HG03045 (cell line): ENCODE data around the gene DNAJB9.

ENCODE experiments used
- ATAC-seq: cut with Tn5 transposase; IDR thresholded peaks from one replicate; pipeline ENCODE4 v1.9.1; 2021; ENCODE audit warnings: mild to moderate bottlenecking, moderate library complexity; ENCODE audit not compliant: unreplicated experiment

DNAJB9 gene

GRCh38 chr7:108565987-108566386, 3.7 kb upstream of the DNAJB9 start:
- no peak for ATAC-seq

- no peak for ATAC-seq
Measured at GRCh38 chr7:108568801-108569380, 783 bp upstream of the DNAJB9 start.

- ATAC-seq = peak; percentile 26
Measured at GRCh38 chr7:108570146-108570755, 577 bp downstream of the DNAJB9 start.

GRCh38 chr7:108572480-108572879, 2.8 kb downstream of the DNAJB9 start:
- ATAC-seq = no peak

- ATAC-seq = no peak
Measured at GRCh38 chr7:108575156-108575555, 5.5 kb downstream of the DNAJB9 start.

DNA sequence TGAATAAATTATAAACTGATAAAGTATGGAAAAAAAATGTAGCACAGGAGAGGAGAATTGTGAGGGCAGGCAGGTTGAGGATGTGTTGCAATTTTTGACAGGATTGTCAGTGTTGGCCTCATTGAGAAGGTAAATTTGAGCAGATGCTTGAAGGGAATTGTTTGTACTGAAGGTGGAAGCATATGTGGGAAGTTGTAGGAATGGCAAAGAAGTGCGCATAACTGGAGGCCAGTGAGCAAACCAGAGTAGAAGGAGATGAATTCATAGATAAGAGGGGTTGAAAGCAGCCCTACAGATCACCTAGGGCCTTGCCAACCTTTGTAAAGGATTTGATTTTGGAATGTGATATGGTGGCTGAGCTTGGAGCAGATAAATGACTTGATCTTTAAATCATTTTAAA, 6.4 kb downstream of the DNAJB9 start:
- no peak for ATAC-seq

DNA sequence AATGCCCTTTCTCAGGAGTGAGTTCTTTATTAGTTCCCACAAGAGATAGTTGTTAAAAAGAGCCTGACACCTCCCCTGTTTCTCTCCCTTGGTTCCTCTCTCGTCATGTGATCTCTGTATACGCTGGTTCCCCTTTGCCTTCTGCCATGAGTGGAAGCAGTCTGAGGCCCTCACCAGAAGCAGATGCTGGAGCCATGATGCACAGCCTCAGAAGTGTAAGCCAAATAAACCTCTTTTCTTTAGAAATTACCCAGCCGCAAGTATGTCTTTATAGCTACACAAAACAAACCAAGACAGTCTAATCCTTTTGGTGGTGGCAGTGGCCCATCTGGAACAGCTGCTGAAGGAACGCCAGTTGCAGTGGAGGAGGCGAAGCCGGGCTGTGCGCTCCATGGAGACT, 9.3 kb downstream of the DNAJB9 start:
- ATAC-seq = no peak

GRCh38 chr7:108580298-108580697, 10.6 kb downstream of the DNAJB9 start:
- ATAC-seq = no peak

DNA sequence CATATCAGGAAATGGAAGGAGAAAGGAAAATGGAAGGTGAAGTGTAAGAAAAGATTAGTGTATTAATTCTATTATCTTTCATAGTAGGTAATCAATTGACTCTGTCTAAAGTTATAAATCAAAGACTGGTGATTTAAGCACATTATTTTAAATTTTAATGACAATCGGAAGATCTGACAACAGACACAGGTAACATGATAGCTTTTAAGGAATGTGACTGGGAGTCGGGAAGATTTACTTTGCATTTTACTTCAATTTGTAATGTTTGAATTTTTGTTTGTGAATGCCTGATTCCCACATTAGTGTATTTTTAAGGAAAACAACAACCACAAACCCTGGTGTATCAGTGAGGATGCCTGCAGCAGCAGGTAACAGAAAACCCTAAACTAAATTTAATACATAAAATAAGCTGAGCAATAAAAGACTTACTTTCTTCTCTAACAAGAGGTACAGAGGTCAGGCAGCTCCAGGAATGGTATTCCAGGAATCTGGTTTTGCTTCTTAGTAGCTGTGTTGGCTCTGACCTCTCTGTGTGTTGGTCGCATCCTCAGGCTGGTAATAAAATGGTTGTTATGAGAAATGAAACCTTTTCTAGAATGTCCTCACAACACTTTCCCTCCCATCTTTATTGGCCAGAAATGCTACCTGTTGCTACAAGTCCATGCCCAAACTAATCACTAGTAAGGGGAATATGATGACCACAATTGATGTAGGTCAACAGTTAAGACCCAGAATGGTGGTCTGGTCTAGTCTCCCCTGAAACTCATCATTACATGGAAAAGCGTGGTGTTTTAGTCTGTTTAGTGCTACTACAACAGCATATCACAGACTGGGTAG, 12.2 kb downstream of the DNAJB9 start:
- ATAC-seq = no peak

GRCh38 chr7:108584211-108584610, 14.5 kb downstream of the DNAJB9 start:
- no peak for ATAC-seq

- no peak for ATAC-seq
Measured at GRCh38 chr7:108585843-108586242, 16.2 kb downstream of the DNAJB9 start.

DNA sequence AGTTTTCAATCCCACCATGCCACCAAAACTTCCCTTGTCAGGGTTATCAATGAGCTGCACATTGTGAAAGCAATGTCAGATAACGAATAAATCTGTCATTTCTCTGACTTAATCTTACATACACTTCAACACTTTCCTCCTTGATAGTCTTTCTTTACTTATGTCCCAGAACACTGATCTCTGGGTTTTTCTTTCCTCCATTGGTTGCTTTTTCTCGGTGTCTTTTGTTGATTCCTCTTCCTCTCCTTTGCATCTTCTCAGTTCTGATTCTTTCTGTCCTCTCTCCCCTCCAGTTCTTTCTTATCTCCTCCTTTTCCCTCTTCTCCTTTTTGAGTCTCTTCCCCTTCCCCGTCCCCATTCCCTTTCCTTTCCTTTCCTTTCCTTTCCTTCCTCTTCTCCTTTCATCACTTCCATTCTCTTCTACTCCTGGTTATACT, 16.6 kb downstream of the DNAJB9 start:
- ATAC-seq = no peak

GRCh38 chr7:108589199-108589598, 19.5 kb downstream of the DNAJB9 start:
- no peak for ATAC-seq

DNA sequence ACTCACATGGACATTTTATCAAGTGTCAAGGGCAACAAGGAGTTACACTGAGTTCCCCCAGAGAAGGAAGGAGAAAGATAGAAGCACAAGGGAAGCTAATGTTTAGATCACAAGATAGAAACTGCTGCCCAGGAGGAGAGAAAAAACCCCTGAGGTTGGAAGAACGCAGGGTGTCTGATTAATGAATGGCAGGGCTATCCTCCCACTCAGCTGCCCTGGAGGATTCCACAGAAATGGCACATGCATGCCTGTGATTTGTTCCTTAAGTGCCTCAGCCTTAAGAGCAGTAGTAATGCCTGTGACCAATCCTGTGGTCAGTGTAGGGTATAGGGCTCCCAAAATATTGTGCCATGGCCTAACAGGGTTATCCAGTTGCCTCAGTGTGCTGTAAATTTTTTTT, 20.2 kb downstream of the DNAJB9 start:
- ATAC-seq = no peak

DNA sequence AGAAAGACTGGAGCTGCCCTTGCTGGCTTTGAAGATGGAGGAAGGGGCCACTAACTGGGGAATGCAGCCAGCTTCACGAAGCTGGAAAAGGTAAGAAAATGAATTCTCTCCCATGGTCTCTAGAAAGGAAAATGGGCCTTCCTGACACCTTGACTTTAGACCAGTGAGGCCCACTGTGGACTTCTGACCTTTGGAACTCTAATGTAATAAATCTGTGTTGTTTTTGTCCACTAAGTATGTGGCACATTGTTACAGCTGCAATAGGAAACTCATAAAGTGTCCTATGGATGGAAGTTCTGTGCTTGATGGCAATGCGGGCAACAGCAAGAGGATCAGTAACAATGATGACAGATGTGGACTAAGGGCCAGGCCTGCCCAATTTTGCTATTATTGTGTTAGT, 20.9 kb downstream of the DNAJB9 start:
- ATAC-seq = no peak

DNA sequence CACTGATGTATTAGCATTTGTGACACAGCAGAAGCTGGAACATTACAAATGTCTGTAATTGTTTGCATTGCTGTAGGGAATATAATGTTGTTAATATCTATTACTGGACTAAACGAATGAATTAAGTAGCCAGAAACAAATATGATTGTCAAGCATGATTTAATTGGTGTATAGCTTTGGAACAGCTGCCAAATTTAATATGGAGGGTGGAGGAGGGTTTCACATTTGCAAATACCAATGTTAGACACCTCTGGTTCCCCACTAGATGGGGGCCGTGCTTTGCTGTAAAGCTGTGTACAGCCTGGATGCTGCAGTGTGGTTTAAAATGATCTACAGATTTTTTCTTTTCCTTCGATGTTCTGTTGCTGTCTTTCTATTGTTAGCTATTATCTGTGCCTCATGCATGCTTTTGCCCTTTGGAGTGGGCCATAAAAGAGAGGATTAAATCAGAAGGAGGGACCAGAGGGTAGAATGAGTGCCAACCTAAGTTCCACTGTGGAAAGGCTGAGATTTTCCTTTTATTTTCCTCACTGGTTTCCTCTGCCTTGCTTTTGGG, 23.1 kb downstream of the DNAJB9 start:
- ATAC-seq = no peak

DNA sequence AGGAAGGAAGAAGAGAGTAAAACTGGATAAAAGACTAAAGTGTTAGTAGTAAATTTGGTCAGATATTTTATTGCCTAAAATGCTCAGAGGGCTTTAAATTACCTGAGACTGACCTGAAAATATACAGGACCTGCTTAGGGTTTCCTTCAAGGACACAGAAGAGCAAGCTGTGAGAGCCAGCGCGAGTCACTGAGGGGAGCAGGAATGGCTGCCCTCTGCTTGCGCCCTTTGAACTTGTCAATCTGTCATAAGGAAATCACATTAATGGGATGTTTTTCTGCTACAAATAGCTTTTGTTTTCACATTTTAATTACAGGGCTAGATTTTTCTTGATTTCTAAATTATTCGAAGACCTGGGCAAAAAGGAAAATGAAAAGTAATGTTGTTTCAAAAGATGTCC, 26.9 kb downstream of the DNAJB9 start:
- no peak for ATAC-seq

- no peak for ATAC-seq
Measured at GRCh38 chr7:108598153-108598552, 28.5 kb downstream of the DNAJB9 start.

- no peak for ATAC-seq
Measured at GRCh38 chr7:108598914-108599580, 29.4 kb downstream of the DNAJB9 start.

DNA sequence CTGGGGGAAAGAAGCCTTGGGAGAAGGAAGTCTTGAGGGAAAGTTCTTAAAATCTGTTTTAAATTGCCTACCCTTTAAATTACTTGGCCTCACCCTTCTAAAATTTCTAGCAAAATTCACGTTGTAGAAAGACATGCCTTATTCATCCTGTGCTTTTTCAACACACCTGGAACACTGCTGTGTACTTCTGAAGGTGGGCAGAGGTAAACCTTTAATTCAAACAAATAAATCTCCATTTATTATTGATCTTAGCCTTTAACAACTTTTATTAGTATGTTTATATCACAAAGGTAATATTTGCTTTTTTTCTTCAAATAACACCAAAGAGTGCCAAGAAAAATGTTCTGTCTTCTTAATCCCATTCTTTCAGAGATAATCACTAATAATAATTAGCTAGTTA, 30.7 kb downstream of the DNAJB9 start:
- ATAC-seq = no peak

DNA sequence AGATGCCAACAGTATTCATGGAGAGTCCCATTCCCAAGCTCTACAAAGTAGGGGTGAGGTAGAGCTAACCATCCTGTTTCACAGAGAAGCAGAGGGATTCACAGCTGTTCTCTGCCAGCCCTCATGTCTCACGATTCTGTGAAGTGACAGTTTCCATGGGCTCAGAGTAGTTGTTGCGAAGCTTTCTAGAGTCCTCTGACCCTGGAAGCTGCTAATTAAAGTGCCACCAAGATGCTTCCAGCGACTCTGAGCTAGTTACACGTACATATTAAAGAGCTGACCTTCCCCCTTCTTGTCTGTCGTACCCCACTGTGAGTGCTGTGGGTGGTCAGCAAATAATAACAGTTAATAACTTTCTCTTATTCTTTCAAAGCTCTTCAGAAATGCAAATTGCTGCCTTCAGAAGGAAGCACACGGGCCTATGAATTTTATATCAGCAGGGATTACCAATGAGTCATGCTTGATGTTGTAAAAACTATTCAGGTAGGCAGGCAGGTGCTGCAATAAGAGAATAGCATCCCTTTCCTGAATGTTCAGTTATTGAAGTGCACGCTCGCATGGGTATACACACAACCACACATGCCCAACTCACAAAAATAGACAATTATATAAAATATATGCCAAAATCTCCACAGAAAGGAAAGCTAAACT, 34.1 kb downstream of the DNAJB9 start:
- no peak for ATAC-seq
